ENCODE results near the gene STAMBP. TPM values are rescaled to one million over a fixed set of nuclear protein-coding genes. Genes with fewer than 3 reads are reported as not detected.

STAMBP gene
- polyA plus RNA-seq, 1 donor from 2014 or later: 69.1 TPM

DNA sequence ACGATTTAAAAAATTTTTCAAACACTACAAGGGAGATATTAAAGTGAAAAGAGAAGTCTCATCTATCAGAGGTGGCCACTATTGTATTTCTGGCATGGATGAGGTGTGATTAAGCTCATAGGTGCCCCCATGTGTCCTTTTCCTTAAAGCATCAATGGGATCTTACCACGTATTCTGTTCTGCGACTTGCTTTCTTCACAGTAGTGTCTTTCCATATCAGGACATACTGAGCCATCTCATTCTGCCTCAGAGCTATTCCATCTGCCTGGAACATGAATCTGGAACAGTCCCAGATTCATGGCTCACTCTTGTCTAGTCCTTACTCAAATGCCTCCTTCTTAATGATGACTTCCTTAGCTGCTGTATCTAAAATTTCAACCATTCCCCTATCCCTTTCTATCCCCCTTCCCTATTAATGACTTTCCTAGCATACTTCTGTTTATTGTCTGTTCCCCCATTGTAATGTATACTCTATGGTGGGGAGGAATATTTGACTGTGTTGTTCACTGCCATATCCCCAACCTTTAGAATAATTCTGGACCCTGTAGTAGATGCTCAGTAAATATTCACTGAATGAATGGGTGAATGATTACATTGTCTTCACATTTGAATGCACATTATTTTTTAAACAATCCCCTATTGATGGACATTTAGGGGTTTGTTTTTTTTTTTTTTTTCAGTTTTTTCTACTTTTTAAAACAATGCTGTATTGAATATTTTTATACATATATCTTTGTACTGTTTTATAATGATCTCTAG is 11.1 kb downstream of the STAMBP start:
- no peaks in the 10 kb centered on the region for H3K27me3 ChIP-seq (ENCODE audit: insufficient read depth, low read depth, low read length)
- H3K9me2 ChIP-seq (ENCODE audit: insufficient read depth, low read length): no peaks in the 10 kb centered on the region
- H3K9me3 ChIP-seq (ENCODE audit: low read length): no peaks in the 10 kb centered on the region
- H4K20me1 ChIP-seq (ENCODE audit: insufficient read depth): no peaks in the 10 kb centered on the region
- H3K9ac ChIP-seq (ENCODE audit: low read length): no peak overlapping the region
- H3K4me3 ChIP-seq (ENCODE audit: low read length): no peak overlapping the region
- no peak overlapping the region for H2AFZ ChIP-seq (ENCODE audit: low read depth, low read length)
- no peak for TF ChIP-seq EZH2 (IDR thresholded peaks at IDR 0.05; ENCODE audit: borderline replicate concordance, insufficient read depth, low read length, poor library complexity, severe bottlenecking)
- no peak for TF ChIP-seq CTCF (IDR thresholded peaks at IDR 0.05; ENCODE audit: poor library complexity, severe bottlenecking)
- no peak for TF ChIP-seq EP300 (conservative IDR thresholded peaks at IDR 0.05; ENCODE audit: poor library complexity, severe bottlenecking)
- TF ChIP-seq SMC3 (conservative IDR thresholded peaks at IDR 0.05; ENCODE audit: poor library complexity): no peak
- H3K4me2 ChIP-seq (ENCODE audit: low read length): no peak overlapping the region
- no peaks in the 10 kb centered on the region for H3K79me2 ChIP-seq (replicated peaks; ENCODE audit: insufficient read depth, low read length)
- peaks cover 8% of the 10 kb centered on the region for H3K36me3 ChIP-seq (ENCODE audit: insufficient read depth, low read length)
- H3K27ac ChIP-seq (ENCODE audit: low read length): no peak overlapping the region
- H3F3A ChIP-seq (ENCODE audit: insufficient read depth, low read length, poor library complexity, severe bottlenecking): no peaks in the 10 kb centered on the region

- H4K20me1 ChIP-seq (ENCODE audit: insufficient read depth): no peaks in the 10 kb centered on the region
- no peaks in the 10 kb centered on the region for H3K79me2 ChIP-seq (replicated peaks; ENCODE audit: insufficient read depth, low read length)
- TF ChIP-seq EP300 (conservative IDR thresholded peaks at IDR 0.05; ENCODE audit: poor library complexity, severe bottlenecking) (no peak), RAD21 (conservative IDR thresholded peaks at IDR 0.05) (no peak), CTCF (IDR thresholded peaks at IDR 0.05; ENCODE audit: poor library complexity, severe bottlenecking) (no peak), SMC3 (conservative IDR thresholded peaks at IDR 0.05; ENCODE audit: poor library complexity) (no peak), MXI1 (conservative IDR thresholded peaks at IDR 0.05; ENCODE audit: poor library complexity, severe bottlenecking) (no peak), REST (IDR thresholded peaks at IDR 0.05; ENCODE audit: borderline replicate concordance) (no peak)
- H3K27ac ChIP-seq (ENCODE audit: low read length): no peak overlapping the region
- H3K4me3 ChIP-seq (ENCODE audit: low read length): no peak overlapping the region
- no peaks in the 10 kb centered on the region for H3K27me3 ChIP-seq (ENCODE audit: insufficient read depth, low read depth, low read length)
- no peak overlapping the region for H2AFZ ChIP-seq (ENCODE audit: low read depth, low read length)
- H3F3A ChIP-seq (ENCODE audit: insufficient read depth, low read length, poor library complexity, severe bottlenecking): no peaks in the 10 kb centered on the region
- H3K9me3 ChIP-seq (ENCODE audit: low read length): no peaks in the 10 kb centered on the region
- no peak overlapping the region for H3K9ac ChIP-seq (ENCODE audit: low read length)
- H3K36me3 ChIP-seq (ENCODE audit: insufficient read depth, low read length): no peaks in the 10 kb centered on the region
- no peaks in the 10 kb centered on the region for H3K9me2 ChIP-seq (ENCODE audit: insufficient read depth, low read length)
- H3K4me2 ChIP-seq (ENCODE audit: low read length): no peak overlapping the region
These were observed 13.4 kb downstream of the STAMBP start for GRCh38 chr2:73841912-73842738.
